MM.1S (cell line): Measurements from ENCODE around the gene PLEKHH2.
A peak's percentile ranks its signal among the peaks of the same experiment; 100 is the strongest.

Experiments used
- DNase-seq: peaks from one replicate; pipeline ENCODE4 v3.0.0-alpha.2; 2015
- H2AFZ ChIP-seq: fragments of 300-600 bp; sonication (generic); 2 replicates; pipeline ENCODE4 v1.6.0; 2016; ENCODE audit warnings: antibody characterized with exemption, low read length
- H3F3A ChIP-seq: fragments of 300-600 bp; sonication (generic); 2 replicates; pipeline ENCODE4 v1.6.1; 2016; ENCODE audit warnings: mild to moderate bottlenecking, antibody characterized with exemption, low read length, moderate library complexity, mixed read lengths; ENCODE audit not compliant: insufficient read depth
- H3K27ac ChIP-seq: fragments of 300-600 bp; sonication (generic); 2 replicates; pipeline ENCODE4 v1.5.1; 2016; ENCODE audit warnings: mild to moderate bottlenecking, low read length
- H3K27me3 ChIP-seq: fragments of 300-600 bp; sonication (generic); replicated peaks from 2 replicates; pipeline ENCODE4 v1.6.0; 2016; ENCODE audit warnings: low read length; ENCODE audit not compliant: insufficient read depth
- H3K36me3 ChIP-seq: fragments of 300-600 bp; sonication (generic); replicated peaks from 2 replicates; pipeline ENCODE4 v1.6.1; 2016; ENCODE audit warnings: mild to moderate bottlenecking, low read length, mixed read lengths; ENCODE audit not compliant: insufficient read depth
- H3K4me1 ChIP-seq: fragments of 300-600 bp; sonication (generic); 2 replicates; pipeline ENCODE4 v1.6.1; 2016; ENCODE audit warnings: low read length, mixed read lengths
- H3K4me2 ChIP-seq: fragments of 300-600 bp; sonication (generic); 2 replicates; pipeline ENCODE4 v1.6.0; 2016; ENCODE audit warnings: low read depth, low read length
- H3K4me3 ChIP-seq: fragments of 300-600 bp; sonication (generic); 2 replicates; pipeline ENCODE4 v1.5.1; 2016; ENCODE audit warnings: low read length, mixed read lengths
- H3K79me2 ChIP-seq: fragments of 300-600 bp; sonication (generic); 2 replicates; pipeline ENCODE4 v1.6.1; 2016; ENCODE audit warnings: mixed run types, low read length, mixed read lengths
- H3K9ac ChIP-seq: fragments of 300-600 bp; sonication (generic); 2 replicates; pipeline ENCODE4 v1.6.1; 2016; ENCODE audit warnings: low read length, mixed read lengths
- H3K9me2 ChIP-seq: fragments of 300-600 bp; sonication (generic); replicated peaks from 2 replicates; pipeline ENCODE4 v1.6.1; 2016; ENCODE audit warnings: mild to moderate bottlenecking, low read length, mixed read lengths; ENCODE audit not compliant: insufficient read depth
- H3K9me3 ChIP-seq: fragments of 300-600 bp; sonication (generic); replicated peaks from 2 replicates; pipeline ENCODE4 v1.6.1; 2016; ENCODE audit warnings: mild to moderate bottlenecking, low read length, mixed read lengths; ENCODE audit not compliant: insufficient read depth
- H4K20me1 ChIP-seq: fragments of 300-600 bp; sonication (generic); 2 replicates; pipeline ENCODE4 v1.6.1; 2016; ENCODE audit warnings: mild to moderate bottlenecking, low read length, moderate library complexity, mixed read lengths; ENCODE audit not compliant: insufficient read depth
- CTCF ChIP-seq: fragments of 300-600 bp; sonication (generic); IDR thresholded peaks from 2 replicates; pipeline ENCODE4 v1.5.1; 2016; ENCODE audit warnings: antibody characterized with exemption, low read length, mixed read lengths
- EZH2 ChIP-seq: fragments of 300-600 bp; sonication (generic); optimal IDR thresholded peaks from 2 replicates; pipeline ENCODE3; 2017; ENCODE audit warnings: low read depth, mild to moderate bottlenecking, antibody characterized with exemption, low read length, mixed read lengths
- EZH2phosphoT487 ChIP-seq: fragments of 300-600 bp; sonication (generic); IDR thresholded peaks from 2 replicates; pipeline ENCODE4 v1.6.1; 2018; ENCODE audit warnings: antibody characterized with exemption, low read length

The PLEKHH2 gene

GRCh38 chr2:43766006-43766405 lies 128.9 kb downstream of the PLEKHH2 start:
- Histone ChIP-seq H3K9ac (no peak overlapping the region), H2AFZ (no peak overlapping the region), H3K9me3 (no peaks in the 10 kb centered on the region), H3F3A (no peaks in the 10 kb centered on the region), H3K27ac (no peak overlapping the region), H3K27me3 (no peaks in the 10 kb centered on the region), H3K4me1 (no peaks in the 10 kb centered on the region), H3K79me2 (no peaks in the 10 kb centered on the region), H3K4me3 (no peak overlapping the region), H3K9me2 (no peaks in the 10 kb centered on the region), H3K36me3 (no peaks in the 10 kb centered on the region), H4K20me1 (no peaks in the 10 kb centered on the region), H3K4me2 (no peak overlapping the region)
- no peak for TF ChIP-seq EZH2phosphoT487
- no peak for TF ChIP-seq EZH2
- no peak for TF ChIP-seq CTCF
- no peak for DNase-seq

GRCh38 chr2:43773876-43774613 lies 137.0 kb downstream of the PLEKHH2 start, which contains the start of gene DYNC2LI1:
Gene DYNC2LI1, plus strand, starts transcription at chr2:43774039. Its CDS starts 100 bp downstream, at chr2:43774139.
- Histone ChIP-seq H3K4me1 (no peaks in the 10 kb centered on the region), H3K27ac (peak within 1 kb of the TSS; percentile 32; the same call in 1 of the 2 replicates), H3K4me3 (peak within 1 kb of the TSS; percentile 86), H3K79me2 (no peaks in the 10 kb centered on the region), H3K9me3 (no peaks in the 10 kb centered on the region), H3K4me2 (peak within 1 kb of the TSS; percentile 76), H3F3A (no peaks in the 10 kb centered on the region), H3K9me2 (no peaks in the 10 kb centered on the region), H3K9ac (peak within 1 kb of the TSS; percentile 65), H3K36me3 (no peaks in the 10 kb centered on the region), H2AFZ (peak within 1 kb of the TSS; percentile 95), H3K27me3 (no peaks in the 10 kb centered on the region), H4K20me1 (no peaks in the 10 kb centered on the region)
- no peak for TF ChIP-seq EZH2
- no peak for TF ChIP-seq CTCF
- no peak for TF ChIP-seq EZH2phosphoT487
- DNase-seq: peak; percentile 86

DNA sequence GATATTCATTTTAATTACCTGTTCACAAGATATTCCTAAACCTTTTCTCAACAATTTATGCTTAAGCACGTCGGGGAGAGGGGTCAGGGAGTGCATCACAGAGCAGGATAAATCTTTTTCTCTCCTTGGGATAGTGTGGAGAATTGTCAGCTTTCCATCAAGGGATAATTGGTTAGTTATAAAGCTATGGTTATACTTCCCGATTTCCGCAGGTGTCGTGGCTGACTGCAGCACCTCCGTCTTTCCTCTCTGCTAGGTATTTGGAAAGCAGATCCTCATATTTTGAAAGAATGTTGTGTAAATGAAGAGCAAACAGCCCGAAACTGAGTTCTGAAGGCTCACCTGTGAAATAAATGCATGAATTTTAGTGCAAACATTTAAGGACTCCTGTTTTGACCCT lies 137.6 kb downstream of the PLEKHH2 start:
- Histone ChIP-seq H3K9me2 (no peaks in the 10 kb centered on the region), H3K27ac (no peak overlapping the region), H3K79me2 (no peaks in the 10 kb centered on the region), H3K27me3 (no peaks in the 10 kb centered on the region), H3K9me3 (no peaks in the 10 kb centered on the region), H3K9ac (peak overlapping the region; percentile 65; the same call in 1 of the 2 replicates), H3K4me2 (peak overlapping the region; percentile 76), H3K36me3 (no peaks in the 10 kb centered on the region), H4K20me1 (no peaks in the 10 kb centered on the region), H3F3A (no peaks in the 10 kb centered on the region), H3K4me3 (peak overlapping the region; percentile 86), H2AFZ (peak overlapping the region; percentile 95), H3K4me1 (no peaks in the 10 kb centered on the region)
- TF ChIP-seq CTCF (no peak), EZH2 (no peak), EZH2phosphoT487 (no peak)
- DNase-seq: no peak
